ENCODE measurements around the gene TMEM170B. TPM values are rescaled to one million over a fixed set of nuclear protein-coding genes. Genes with fewer than 3 reads are reported as not detected.

The TMEM170B gene
- total and polyA plus RNA-seq, 2 of the 8 experiments (the other 6 are each of a cell fraction or from before 2014, with no cell fraction given) = 0.80 to 4.3 TPM

GRCh38 chr6:11628562-11628961 is 91.0 kb downstream of the TMEM170B start (continued):
- TF ChIP-seq, protein P1, sequence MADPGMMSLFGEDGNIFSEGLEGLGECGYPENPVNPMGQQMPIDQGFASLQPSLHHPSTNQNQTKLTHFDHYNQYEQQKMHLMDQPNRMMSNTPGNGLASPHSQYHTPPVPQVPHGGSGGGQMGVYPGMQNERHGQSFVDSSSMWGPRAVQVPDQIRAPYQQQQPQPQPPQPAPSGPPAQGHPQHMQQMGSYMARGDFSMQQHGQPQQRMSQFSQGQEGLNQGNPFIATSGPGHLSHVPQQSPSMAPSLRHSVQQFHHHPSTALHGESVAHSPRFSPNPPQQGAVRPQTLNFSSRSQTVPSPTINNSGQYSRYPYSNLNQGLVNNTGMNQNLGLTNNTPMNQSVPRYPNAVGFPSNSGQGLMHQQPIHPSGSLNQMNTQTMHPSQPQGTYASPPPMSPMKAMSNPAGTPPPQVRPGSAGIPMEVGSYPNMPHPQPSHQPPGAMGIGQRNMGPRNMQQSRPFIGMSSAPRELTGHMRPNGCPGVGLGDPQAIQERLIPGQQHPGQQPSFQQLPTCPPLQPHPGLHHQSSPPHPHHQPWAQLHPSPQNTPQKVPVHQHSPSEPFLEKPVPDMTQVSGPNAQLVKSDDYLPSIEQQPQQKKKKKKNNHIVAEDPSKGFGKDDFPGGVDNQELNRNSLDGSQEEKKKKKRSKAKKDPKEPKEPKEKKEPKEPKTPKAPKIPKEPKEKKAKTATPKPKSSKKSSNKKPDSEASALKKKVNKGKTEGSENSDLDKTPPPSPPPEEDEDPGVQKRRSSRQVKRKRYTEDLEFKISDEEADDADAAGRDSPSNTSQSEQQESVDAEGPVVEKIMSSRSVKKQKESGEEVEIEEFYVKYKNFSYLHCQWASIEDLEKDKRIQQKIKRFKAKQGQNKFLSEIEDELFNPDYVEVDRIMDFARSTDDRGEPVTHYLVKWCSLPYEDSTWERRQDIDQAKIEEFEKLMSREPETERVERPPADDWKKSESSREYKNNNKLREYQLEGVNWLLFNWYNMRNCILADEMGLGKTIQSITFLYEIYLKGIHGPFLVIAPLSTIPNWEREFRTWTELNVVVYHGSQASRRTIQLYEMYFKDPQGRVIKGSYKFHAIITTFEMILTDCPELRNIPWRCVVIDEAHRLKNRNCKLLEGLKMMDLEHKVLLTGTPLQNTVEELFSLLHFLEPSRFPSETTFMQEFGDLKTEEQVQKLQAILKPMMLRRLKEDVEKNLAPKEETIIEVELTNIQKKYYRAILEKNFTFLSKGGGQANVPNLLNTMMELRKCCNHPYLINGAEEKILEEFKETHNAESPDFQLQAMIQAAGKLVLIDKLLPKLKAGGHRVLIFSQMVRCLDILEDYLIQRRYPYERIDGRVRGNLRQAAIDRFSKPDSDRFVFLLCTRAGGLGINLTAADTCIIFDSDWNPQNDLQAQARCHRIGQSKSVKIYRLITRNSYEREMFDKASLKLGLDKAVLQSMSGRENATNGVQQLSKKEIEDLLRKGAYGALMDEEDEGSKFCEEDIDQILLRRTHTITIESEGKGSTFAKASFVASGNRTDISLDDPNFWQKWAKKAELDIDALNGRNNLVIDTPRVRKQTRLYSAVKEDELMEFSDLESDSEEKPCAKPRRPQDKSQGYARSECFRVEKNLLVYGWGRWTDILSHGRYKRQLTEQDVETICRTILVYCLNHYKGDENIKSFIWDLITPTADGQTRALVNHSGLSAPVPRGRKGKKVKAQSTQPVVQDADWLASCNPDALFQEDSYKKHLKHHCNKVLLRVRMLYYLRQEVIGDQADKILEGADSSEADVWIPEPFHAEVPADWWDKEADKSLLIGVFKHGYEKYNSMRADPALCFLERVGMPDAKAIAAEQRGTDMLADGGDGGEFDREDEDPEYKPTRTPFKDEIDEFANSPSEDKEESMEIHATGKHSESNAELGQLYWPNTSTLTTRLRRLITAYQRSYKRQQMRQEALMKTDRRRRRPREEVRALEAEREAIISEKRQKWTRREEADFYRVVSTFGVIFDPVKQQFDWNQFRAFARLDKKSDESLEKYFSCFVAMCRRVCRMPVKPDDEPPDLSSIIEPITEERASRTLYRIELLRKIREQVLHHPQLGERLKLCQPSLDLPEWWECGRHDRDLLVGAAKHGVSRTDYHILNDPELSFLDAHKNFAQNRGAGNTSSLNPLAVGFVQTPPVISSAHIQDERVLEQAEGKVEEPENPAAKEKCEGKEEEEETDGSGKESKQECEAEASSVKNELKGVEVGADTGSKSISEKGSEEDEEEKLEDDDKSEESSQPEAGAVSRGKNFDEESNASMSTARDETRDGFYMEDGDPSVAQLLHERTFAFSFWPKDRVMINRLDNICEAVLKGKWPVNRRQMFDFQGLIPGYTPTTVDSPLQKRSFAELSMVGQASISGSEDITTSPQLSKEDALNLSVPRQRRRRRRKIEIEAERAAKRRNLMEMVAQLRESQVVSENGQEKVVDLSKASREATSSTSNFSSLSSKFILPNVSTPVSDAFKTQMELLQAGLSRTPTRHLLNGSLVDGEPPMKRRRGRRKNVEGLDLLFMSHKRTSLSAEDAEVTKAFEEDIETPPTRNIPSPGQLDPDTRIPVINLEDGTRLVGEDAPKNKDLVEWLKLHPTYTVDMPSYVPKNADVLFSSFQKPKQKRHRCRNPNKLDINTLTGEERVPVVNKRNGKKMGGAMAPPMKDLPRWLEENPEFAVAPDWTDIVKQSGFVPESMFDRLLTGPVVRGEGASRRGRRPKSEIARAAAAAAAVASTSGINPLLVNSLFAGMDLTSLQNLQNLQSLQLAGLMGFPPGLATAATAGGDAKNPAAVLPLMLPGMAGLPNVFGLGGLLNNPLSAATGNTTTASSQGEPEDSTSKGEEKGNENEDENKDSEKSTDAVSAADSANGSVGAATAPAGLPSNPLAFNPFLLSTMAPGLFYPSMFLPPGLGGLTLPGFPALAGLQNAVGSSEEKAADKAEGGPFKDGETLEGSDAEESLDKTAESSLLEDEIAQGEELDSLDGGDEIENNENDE (IDR thresholded peaks at IDR 0.05; ENCODE audit: insufficient replicate concordance, low read length) = no peak
- no peak for TF ChIP-seq TAF1 (IDR thresholded peaks at IDR 0.05; ENCODE audit: low read depth, low read length)
- TF ChIP-seq TBP (IDR thresholded peaks at IDR 0.05; ENCODE audit: low read depth, low read length) = no peak
- TF ChIP-seq NANOG (IDR thresholded peaks at IDR 0.05; ENCODE audit: insufficient read depth, low read depth, low read length, poor library complexity, severe bottlenecking) = no peak
- no peak for TF ChIP-seq JUN (IDR thresholded peaks at IDR 0.05; ENCODE audit: low read depth, low read length)
- TF ChIP-seq EP300 (IDR thresholded peaks at IDR 0.05; ENCODE audit: borderline replicate concordance in 1 of 2, low read depth in 2 of 2, low read length in 2 of 2) = no peak
- no peak for TF ChIP-seq ATF3 (IDR thresholded peaks at IDR 0.05; ENCODE audit: insufficient read depth, low read depth, low read length)
- no peak for TF ChIP-seq BACH1 (IDR thresholded peaks at IDR 0.05; ENCODE audit: low read length)
- no peak for TF ChIP-seq EZH2 (IDR thresholded peaks at IDR 0.05; ENCODE audit: low read depth, low read length, severe bottlenecking)
